Measurements from ENCODE around the gene SLCO3A1.
"Not testable (repeated sequence)": the region's sequence is repeated elsewhere in the genome, so short reads cannot be mapped to it uniquely, and the experiment has no call there.

The SLCO3A1 gene

DNA sequence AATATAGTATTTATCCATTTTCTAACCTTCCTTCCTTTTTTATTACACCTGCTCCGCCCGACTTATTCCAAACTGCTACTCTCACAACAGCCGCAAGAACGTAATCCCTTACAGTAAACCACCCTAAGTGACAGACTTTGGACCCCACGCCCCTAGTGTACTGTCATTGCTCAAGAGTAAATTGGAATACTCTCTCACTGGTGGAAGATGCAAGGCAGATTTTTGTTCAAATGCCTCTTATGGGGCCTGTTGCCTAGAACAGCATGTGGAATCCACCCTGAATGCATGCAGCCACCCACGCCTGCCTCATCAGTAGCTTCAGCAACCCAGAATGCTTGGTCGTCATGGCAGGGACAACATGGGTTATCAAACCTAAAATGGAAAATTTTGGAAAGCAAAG lies 313.9 kb downstream of the SLCO3A1 start:
- no peak for DNase-seq

DNA sequence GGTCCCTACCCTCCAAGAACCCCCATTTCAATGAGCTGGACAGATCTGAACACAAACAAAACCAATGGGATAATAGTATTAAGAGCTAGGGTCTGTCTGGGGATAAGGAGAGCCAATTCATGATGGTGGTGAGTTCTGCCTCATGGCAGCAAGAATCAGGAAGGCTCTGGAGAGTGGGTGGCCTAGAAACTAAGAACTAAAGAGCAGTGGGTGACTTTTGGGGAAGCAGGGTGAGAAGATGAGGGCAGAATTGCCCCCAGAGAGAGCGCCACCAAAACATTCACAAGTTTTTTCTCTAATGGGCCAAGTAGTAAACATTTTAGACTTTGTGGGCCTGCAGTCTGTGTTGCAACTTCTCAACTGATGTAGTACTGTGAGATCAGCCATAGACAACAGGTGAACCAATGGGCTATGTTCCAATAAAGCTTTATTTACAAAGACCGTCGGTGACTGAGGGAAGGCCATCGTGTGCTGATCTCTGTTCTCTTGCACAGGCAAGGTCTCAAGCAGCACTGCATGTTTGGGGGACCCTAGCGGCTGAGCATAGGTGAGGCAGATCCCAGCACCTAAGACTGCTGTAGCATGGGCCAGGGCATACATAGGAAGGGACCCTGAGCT lies 314.7 kb downstream of the SLCO3A1 start:
- no peak for DNase-seq

DNA sequence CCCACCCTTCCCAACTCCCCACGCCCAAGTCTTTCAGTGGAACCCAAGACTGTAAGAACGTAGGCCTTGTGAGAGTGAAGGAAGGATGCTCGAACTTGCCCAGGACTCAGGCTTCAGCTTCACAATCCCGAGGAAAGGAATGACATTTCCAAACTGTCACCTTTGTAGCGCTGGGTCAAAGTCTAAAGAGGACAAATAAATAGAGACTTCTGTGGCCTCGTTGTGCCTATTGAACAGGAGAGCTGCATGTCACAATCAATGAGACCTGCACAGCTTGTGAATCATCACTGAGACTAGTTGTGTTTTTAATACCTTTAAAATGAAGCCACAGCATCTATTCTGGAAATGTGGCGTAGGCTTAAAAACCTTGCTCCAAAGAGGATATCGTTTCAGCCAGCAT lies 317.4 kb downstream of the SLCO3A1 start:
- no peak for DNase-seq

DNA sequence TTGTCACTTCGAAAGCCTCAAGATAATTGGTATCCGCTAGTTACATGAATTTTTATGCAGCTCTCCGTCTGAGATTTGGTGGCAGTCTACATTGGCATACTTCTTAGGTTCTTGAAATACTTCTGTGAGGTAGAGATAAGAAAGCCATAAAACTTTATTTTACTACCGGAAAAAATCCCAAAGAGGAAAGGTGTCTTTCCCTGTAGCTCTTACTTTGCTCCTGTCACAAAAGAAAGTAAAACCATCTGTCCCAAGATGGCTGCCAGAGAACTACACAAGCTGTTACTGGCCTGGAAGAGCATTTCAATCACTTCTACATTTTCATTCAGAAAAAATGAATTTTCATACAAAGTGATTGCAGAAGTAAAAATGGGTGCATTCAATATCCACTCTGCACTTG lies 325.4 kb downstream of the SLCO3A1 start:
- DNase-seq: no peak

DNA sequence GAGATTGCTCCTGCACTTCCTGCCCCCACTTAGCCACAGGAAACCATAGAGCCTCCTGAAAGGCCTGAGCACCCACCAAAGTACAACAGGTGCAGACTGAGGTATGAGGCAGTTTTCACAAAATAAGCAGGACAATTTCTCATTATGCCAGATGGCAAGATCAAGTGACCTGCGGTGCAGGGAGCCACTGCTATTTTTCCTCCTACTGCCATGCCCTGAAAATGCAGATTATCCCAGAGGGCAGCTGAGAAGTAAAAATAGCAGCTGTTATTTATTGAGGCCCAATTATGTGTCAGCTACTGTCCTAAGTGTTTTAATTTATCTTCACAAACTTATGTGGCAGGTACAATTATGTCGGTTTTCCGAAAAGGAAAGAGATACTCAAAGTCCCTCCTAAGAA lies 330.6 kb downstream of the SLCO3A1 start:
- no peak for DNase-seq

DNA sequence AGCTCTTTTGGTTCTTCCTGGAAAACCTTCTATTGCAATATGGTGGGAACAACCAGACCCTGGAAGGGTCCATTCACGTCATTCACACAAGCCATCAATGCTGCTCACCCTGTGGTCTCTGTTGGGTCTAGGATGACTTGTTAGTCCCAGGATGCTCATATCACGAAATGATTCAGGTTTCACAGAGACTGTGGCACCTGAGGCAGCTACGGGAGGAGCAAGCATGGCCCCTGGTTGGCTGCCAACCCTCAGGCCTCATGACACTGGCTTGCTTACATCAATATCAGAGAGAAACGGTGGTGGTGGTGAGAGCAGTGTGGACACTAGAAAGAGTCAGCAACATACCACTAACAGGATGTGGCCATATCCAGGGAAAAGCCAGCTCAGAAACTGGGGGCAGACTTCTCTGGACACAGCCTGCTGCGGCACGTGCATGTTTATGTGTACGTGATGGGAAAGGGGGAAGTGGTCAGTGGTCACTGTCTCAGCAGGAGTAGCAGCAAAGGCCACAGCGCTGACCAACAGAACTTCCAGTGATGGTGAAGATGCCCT lies 331.2 kb downstream of the SLCO3A1 start:
- no peak for DNase-seq

DNA sequence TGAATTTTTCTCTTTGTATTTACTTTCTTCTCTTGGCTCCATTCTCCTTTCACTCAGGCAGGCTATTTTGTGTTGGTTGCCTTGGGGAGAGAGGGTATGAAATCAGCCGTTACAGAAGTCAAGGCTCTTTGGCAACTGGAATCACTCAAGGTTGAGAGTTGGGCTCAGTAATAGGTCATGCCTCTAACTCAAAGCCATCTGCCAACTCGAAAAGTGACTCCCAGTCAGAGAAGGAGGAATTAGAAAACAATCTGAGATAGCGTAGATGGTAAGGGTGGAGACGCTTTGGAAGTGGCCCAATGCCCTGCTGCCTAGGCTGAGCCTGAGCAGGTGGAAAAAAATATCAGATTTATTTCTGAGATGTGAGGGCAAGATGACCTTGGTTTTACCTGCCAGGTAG lies 334.5 kb downstream of the SLCO3A1 start:
- DNase-seq: no peak

DNA sequence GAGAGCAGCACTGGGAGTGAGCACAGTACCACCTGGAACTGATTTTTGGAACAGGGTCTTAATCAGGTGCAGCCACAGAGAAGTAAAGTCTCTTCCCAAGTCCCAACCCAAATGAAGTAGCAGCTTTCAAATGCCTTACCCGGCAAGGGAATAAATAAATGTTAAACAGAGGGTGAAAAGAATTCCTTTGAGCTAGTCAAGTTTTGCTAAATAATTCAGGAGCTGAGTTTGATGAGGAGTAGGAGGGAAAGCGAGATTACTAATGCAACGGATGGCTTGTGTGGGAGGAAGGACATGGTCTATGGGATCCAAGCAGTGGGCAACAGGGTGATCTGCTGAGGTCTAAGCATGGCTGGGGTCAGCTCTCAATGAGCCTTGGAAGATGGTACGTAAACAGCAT lies 335.7 kb downstream of the SLCO3A1 start:
- no peak for DNase-seq

DNA sequence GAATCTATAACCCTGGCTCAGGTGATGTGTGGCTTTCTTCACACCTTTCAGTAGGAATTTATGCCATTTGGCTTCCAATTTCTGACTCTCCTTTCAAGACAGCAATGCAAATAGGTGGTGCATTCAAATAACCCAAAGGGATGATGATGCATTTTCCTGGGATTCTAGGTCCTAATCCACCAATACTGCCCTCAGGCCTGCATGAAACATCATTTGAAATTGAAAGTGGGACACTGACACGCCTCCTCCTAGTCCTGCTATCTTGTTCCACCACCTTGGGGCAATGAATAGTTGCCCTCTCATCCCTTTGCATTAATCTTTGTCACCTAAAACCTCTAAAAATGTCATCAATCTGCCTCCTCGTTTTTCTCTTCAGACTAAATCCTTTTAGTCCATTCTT lies 341.7 kb downstream of the SLCO3A1 start:
- DNase-seq: no peak

DNA sequence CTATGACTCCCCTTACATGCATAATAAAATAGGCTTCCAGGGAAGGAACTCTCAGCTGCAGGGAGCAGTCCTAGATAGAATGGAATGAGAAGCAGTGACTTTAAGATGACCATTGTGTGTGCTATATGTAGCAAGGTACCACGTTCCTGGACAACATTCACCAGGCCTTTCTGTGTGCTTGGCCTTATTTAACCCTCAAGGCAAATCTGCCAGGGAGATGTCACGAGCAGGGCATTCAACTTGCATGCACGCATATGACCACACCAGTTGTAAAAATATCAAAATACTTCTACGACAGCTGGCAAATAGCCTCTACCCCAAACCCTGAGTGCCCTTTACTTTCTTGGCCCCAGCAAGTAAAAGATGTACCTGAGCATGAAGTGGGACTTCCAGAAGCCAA lies 342.8 kb downstream of the SLCO3A1 start:
- DNase-seq: no peak

DNA sequence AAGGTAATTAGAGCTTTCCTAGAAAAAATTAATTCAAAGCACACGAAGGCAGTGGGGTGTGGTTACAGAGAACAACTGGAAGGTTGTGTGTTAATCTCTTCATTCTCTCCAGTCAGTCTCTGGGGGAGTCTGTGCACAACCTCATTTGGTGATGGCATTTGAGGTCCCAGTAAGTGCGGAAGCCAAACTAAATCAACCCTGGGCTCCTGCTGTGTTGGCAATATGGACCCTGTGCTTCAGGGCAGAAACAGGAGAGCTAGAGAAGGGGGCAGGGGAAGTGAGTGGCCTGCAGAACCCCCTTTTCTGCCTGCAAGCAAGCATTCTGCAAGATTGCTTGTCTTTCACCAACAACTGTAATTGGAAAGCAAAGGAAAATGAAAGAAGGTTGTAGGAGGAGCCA lies 344.2 kb downstream of the SLCO3A1 start:
- DNase-seq: no peak

DNA sequence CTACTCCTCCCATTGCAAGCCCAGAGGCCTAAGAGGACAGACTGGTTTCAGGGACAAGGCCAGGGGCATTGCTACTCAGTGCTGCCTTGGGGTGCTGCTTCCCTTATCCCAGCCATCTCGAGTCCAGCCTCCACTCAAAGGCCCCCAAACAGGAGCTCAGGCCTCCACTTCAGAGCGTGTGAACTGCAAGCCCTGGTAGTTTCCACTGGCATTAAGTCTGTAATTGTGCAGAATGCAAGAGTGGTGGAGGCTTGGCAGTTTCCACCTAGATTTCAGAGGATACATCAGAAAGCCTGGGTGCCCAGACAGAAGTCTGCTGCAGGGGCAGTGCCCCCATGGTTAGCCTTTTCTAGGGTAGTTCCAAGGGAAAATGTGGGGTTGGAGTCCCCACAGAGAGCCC lies 347.4 kb downstream of the SLCO3A1 start:
- DNase-seq: no peak

DNA sequence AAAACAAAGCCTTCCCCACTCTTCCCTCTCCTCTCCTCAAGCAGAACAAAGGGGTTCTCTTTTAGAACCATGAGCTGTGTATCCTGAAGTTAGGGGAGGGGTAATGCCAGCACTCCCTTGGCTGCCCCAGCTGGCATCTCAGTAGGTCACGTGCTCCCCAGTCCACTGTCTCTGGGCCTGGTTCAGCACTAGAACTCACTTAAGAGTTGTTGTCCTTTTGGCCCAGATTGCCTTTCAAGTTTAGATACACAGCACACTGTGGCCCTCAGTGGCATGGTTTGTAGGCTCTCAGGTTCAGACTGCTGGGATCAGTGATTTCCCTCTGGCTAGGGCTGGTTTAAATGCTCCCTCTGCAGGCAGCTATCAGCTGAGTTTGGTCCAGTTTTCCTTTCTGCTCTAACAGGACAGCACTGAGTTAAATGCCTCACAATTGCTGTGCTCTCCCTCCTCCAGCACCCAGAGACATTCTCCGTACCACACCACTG lies 351.8 kb downstream of the SLCO3A1 start:
- DNase-seq: no peak

DNA sequence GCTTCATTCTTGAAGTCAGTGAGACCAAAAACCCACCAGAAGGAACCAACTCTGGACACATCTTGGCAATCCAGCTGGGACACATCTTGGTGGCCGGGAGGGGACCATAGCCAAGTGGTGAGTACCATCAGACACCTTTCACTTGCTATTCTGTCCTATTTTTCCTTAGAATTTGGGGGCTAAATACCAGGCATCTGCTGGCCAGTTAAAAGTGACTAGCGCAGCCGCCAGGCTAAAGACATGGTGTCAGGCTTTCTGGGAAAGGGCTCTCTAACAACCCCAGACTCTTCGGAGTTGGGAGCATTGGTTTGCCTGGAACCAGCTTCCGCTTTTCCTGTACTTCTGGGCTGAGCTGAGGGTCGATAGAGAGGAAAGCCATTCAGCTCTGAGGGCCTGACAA lies 354.1 kb downstream of the SLCO3A1 start:
- DNase-seq: not testable (repeated sequence)

Measured in bone marrow (tissue), 2 donors.